Caco-2 (cell line): ENCODE data around the gene PRPF38A. TPM values are rescaled to one million over a fixed set of nuclear protein-coding genes. Genes with fewer than 3 reads are reported as not detected.

Source experiments
- BruUV-seq: library from RNA; stranded (reverse); fragments of 400-500 nt; replicated peaks from 2 replicates; lab custom pipeline; 2021; lab: Mats Ljungman, UMichigan
- CTCF ChIA-PET: fragments of 300-600 bp; sonication (Branson Sonifier 250); formaldehyde crosslinking; loops from one replicate; lab custom pipeline; 2022; ENCODE audit warnings: antibody characterized with exemption; lab: Charles Lee
- POLR2A ChIA-PET: fragments of 300-600 bp; sonication (Branson Sonifier 250); formaldehyde crosslinking; loops from one replicate; lab custom pipeline; 2022; ENCODE audit warnings: antibody characterized with exemption; lab: Charles Lee
- DNase-seq, 2 experiments: peaks; one replicate each; pipeline versions ENCODE4 v3.0.0 to v3.0.0-alpha.2; 2020 to 2022
- H3K27me3 ChIP-seq: replicated peaks from 2 replicates; pipeline ENCODE4 v1.6.0; 2011; ENCODE audit warnings: low read length; ENCODE audit not compliant: control insufficient read depth, insufficient read depth
- H3K36me3 ChIP-seq: 2 replicates; pipeline ENCODE4 v1.5.1; 2011; ENCODE audit warnings: low read length; ENCODE audit not compliant: control insufficient read depth, insufficient read depth
- H3K4me1 ChIP-seq: fragments of 250-450 bp; sonication (Bioruptor Pico); 2 replicates; pipeline ENCODE4 v1.5.1; 2020; ENCODE audit warnings: mild to moderate bottlenecking
- H3K4me3 ChIP-seq: 2 replicates; pipeline ENCODE4 v1.5.1; 2011; ENCODE audit warnings: low read depth, mild to moderate bottlenecking, control low read depth, low read length
- H3K9me3 ChIP-seq: fragments of 250-450 bp; sonication (Bioruptor Pico); 2 replicates; pipeline ENCODE4 v1.5.1; 2020; ENCODE audit warnings: mild to moderate bottlenecking, moderate library complexity
- H3K27ac Mint-ChIP-seq: one replicate; pipeline ENCODE4 v1.8.0; 2022; ENCODE audit warnings: mixed read lengths; ENCODE audit not compliant: unreplicated experiment
- H3K27me3 Mint-ChIP-seq: one replicate; pipeline ENCODE4 v1.8.0; 2022; ENCODE audit warnings: mixed read lengths; ENCODE audit not compliant: insufficient read depth, unreplicated experiment
- H3K36me3 Mint-ChIP-seq: one replicate; pipeline ENCODE4 v1.8.0; 2022; ENCODE audit warnings: mild to moderate bottlenecking, mixed read lengths; ENCODE audit not compliant: insufficient read depth, unreplicated experiment
- H3K4me1 Mint-ChIP-seq: one replicate; pipeline ENCODE4 v1.8.0; 2022; ENCODE audit warnings: low read depth, mixed read lengths; ENCODE audit not compliant: unreplicated experiment
- H3K4me3 Mint-ChIP-seq: one replicate; pipeline ENCODE4 v1.8.0; 2022; ENCODE audit warnings: mild to moderate bottlenecking, moderate library complexity, mixed read lengths; ENCODE audit not compliant: unreplicated experiment
- H3K9me3 Mint-ChIP-seq: one replicate; pipeline ENCODE4 v1.8.0; 2022; ENCODE audit warnings: mixed read lengths; ENCODE audit not compliant: unreplicated experiment
- CTCF ChIP-seq, 2 experiments: fragments of 200-600 bp in 1 of 2; IDR thresholded peaks; 1 replicate in 1 of 2; 2 replicates in 1 of 2; pipeline versions ENCODE4 v1.5.1 to v1.8.0; 2011 to 2022; ENCODE audit warnings: antibody characterized with exemption in 1 of 2, control low read depth in 1 of 2, inconsistent platforms in 1 of 2, low read depth in 1 of 2, low read length in 1 of 2, mild to moderate bottlenecking in 1 of 2, moderate library complexity in 1 of 2; ENCODE audit not compliant: insufficient read depth in 1 of 2, severe bottlenecking in 1 of 2, unreplicated experiment in 1 of 2
- intact Hi-C: fragments of 100-400 bp; cut with micrococcal nuclease; formaldehyde crosslinking; loops from one replicate; pipeline ENCODE4 v1.10.0; 2022; ENCODE audit not compliant: unreplicated experiment
- total RNA-seq: library from RNA; stranded (reverse); gene quantifications from 2 replicates; pipeline ENCODE4 v1.2.3, GENCODE V29; 2022

PRPF38A gene
- total RNA-seq, 1 experiment from 2014 or later: 43.1 TPM

GRCh38 chr1:52385376-52385775 lies 19.0 kb upstream of the PRPF38A start:
- Histone ChIP-seq H3K36me3 (no peaks in the 10 kb centered on the region; the same call in 1 of the 2 replicates), H3K9me3 (no peaks in the 10 kb centered on the region), H3K4me3 (no peak overlapping the region), H3K4me1 (no peaks in the 10 kb centered on the region), H3K27me3 (no peaks in the 10 kb centered on the region)
- POLR2A ChIA-PET: no interaction called here
- intact Hi-C loops: no loop called here
- TF ChIP-seq CTCF (IDR thresholded peaks at IDR 0.05; ENCODE audit: insufficient read depth in 1 of 2, low read depth in 1 of 2, low read length in 1 of 2, severe bottlenecking in 1 of 2, unreplicated experiment in 1 of 2): no peak
- Mint-ChIP-seq H3K36me3 (peaks cover 45% of the 10 kb centered on the region), H3K9me3 (no peaks in the 10 kb centered on the region), H3K27ac (no peak overlapping the region), H3K4me3 (no peak overlapping the region), H3K27me3 (no peaks in the 10 kb centered on the region), H3K4me1 (no peaks in the 10 kb centered on the region)
- BruUV-seq: no TSS peak
- DNase-seq: no peak
- CTCF ChIA-PET: no interaction called here

GRCh38 chr1:52386458-52386857 lies 17.9 kb upstream of the PRPF38A start:
- H3K9me3 ChIP-seq: no peaks in the 10 kb centered on the region
- Mint-ChIP-seq H3K4me3 (no peak overlapping the region), H3K27ac (no peak overlapping the region), H3K9me3 (no peaks in the 10 kb centered on the region), H3K36me3 (peaks cover 47% of the 10 kb centered on the region), H3K27me3 (no peaks in the 10 kb centered on the region), H3K4me1 (no peaks in the 10 kb centered on the region)
- no peaks in the 10 kb centered on the region for H3K27me3 ChIP-seq
- no peak for TF ChIP-seq CTCF (IDR thresholded peaks at IDR 0.05; ENCODE audit: insufficient read depth in 1 of 2, low read depth in 1 of 2, low read length in 1 of 2, severe bottlenecking in 1 of 2, unreplicated experiment in 1 of 2)
- H3K4me1 ChIP-seq: no peaks in the 10 kb centered on the region
- ChIA-PET POLR2A (no interaction called here), CTCF (no interaction called here)
- intact Hi-C loops: no loop called here
- no TSS peak for BruUV-seq
- no peak overlapping the region for H3K4me3 ChIP-seq
- DNase-seq: no peak
- H3K36me3 ChIP-seq: no peaks in the 10 kb centered on the region; the same call in 1 of the 2 replicates

GRCh38 chr1:52393174-52393573 lies 11.2 kb upstream of the PRPF38A start:
- Histone ChIP-seq H3K36me3 (no peaks in the 10 kb centered on the region; the same call in 1 of the 2 replicates), H3K9me3 (no peaks in the 10 kb centered on the region), H3K4me1 (no peaks in the 10 kb centered on the region), H3K4me3 (no peak overlapping the region), H3K27me3 (no peaks in the 10 kb centered on the region)
- Mint-ChIP-seq H3K4me3 (no peak overlapping the region), H3K4me1 (no peaks in the 10 kb centered on the region), H3K9me3 (no peaks in the 10 kb centered on the region), H3K36me3 (peaks cover 59% of the 10 kb centered on the region), H3K27me3 (no peaks in the 10 kb centered on the region), H3K27ac (no peak overlapping the region)
- CTCF ChIA-PET: no interaction called here
- intact Hi-C loops: no loop called here
- no peak for TF ChIP-seq CTCF (IDR thresholded peaks at IDR 0.05; ENCODE audit: insufficient read depth in 1 of 2, low read depth in 1 of 2, low read length in 1 of 2, severe bottlenecking in 1 of 2, unreplicated experiment in 1 of 2)
- POLR2A ChIA-PET: no interaction called here
- no TSS peak for BruUV-seq
- DNase-seq: no peak
